GM21390 (cell line): ENCODE measurements around the gene PCGF1.

Experiments used
- ATAC-seq: cut with Tn5 transposase; IDR thresholded peaks from one replicate; pipeline ENCODE4 v1.9.1; 2021; ENCODE audit not compliant: unreplicated experiment

Gene PCGF1

GRCh38 chr2:74507145-74507925 lies at the start of gene PCGF1:
PCGF1 (minus strand) TSS chr2:74507695; CDS start chr2:74507668, 27 bp downstream.
- peak; percentile 88 for ATAC-seq

GRCh38 chr2:74556831-74557370 lies 49.4 kb upstream of the PCGF1 start:
- ATAC-seq, result no peak

- no peak for ATAC-seq
Observed at GRCh38 chr2:74556159-74556558, 48.7 kb upstream of the PCGF1 start.

GRCh38 chr2:74555610-74556103 lies 48.2 kb upstream of the PCGF1 start:
- ATAC-seq, result no peak

GRCh38 chr2:74554820-74555531 lies 47.5 kb upstream of the PCGF1 start:
- ATAC-seq, result peak; percentile 35

- ATAC-seq, result peak; percentile 52
Observed at GRCh38 chr2:74553892-74554819, 46.7 kb upstream of the PCGF1 start, which contains the start of the genes DOK1 and LOXL3. DOK1 (plus strand) TSS chr2:74554720; CDS start chr2:74554755, 35 bp downstream. LOXL3 (minus strand) TSS chr2:74553942; CDS start chr2:74552634, 1,308 bp downstream.

- ATAC-seq, result no peak
Observed at GRCh38 chr2:74552914-74553811, 45.7 kb upstream of the PCGF1 start.

GRCh38 chr2:74551942-74552913 lies 44.7 kb upstream of the PCGF1 start:
- ATAC-seq, result no peak

GRCh38 chr2:74551530-74551929 lies 44.0 kb upstream of the PCGF1 start:
- no peak for ATAC-seq

- no peak for ATAC-seq
Observed at GRCh38 chr2:74550231-74550630, 42.7 kb upstream of the PCGF1 start.

- ATAC-seq, result no peak
Observed at GRCh38 chr2:74548900-74549826, 41.7 kb upstream of the PCGF1 start.

- no peak for ATAC-seq
Observed at GRCh38 chr2:74548285-74548899, 40.9 kb upstream of the PCGF1 start.

GRCh38 chr2:74546004-74546403 lies 38.5 kb upstream of the PCGF1 start:
- ATAC-seq, result no peak

GRCh38 chr2:74544634-74545033 lies 37.1 kb upstream of the PCGF1 start:
- ATAC-seq, result no peak

GRCh38 chr2:74542978-74543377 lies 35.5 kb upstream of the PCGF1 start:
- no peak for ATAC-seq

- ATAC-seq, result no peak
Observed at GRCh38 chr2:74540291-74540690, 32.8 kb upstream of the PCGF1 start.

- ATAC-seq, result no peak
Observed at GRCh38 chr2:74538881-74539339, 31.4 kb upstream of the PCGF1 start.
